NCI-H128 (cell line): ENCODE measurements around the gene KIAA1755.
"Not testable (repeated sequence)": the region's sequence is repeated elsewhere in the genome, so short reads cannot be mapped to it uniquely, and the experiment has no call there.

Source experiments
- DNase-seq: peaks from one replicate; lab custom pipeline; 2025; ENCODE audit not compliant: unreplicated experiment; lab: John Stamatoyannopoulos, UW

Gene KIAA1755

GRCh38 chr20:38267901-38268514 is 7.5 kb upstream of the KIAA1755 start:
- no peak for DNase-seq

DNA sequence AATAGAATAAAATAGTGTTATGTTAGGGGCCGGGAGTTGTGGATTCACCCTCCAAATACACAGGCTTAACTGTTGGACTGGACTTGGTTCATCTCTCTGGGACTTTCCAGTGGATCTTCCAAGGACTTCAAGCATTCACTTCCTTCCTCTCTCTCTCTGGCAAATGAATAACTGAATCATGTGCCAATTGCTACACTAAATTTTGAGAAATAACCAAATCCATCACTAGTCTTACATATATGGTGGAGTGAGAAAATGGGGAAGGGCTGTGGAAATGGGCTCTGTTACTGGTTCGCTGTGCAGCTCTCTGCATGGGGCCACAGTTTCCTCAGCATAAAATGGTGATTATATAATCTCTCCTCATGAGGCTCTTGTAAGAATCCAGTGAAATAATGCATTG is 6.8 kb upstream of the KIAA1755 start:
- no peak for DNase-seq

- no peak for DNase-seq
Measured at GRCh38 chr20:38266426-38266825, 5.9 kb upstream of the KIAA1755 start.

DNA sequence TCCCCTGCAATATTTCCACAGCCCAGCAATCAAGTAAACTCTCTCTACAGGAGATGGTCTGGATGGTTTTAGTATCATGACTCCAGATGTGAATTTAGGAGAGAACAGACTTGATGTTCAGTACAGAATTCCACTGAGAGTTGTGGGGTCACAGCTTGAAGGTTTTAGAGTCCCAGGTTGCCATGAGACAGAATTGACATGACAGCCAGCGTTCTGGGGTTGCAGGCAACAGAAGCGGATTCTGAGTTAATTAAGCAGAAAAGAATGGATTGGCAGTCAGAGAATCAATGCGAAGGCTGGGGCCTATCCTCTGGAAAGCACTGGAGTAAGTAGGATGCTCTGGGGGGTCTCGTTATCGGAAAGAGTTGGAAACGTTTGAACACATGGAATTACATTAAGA is 2.4 kb upstream of the KIAA1755 start:
- no peak for DNase-seq

GRCh38 chr20:38261054-38261390 is 487 bp upstream of the KIAA1755 start:
- DNase-seq = no peak

DNA sequence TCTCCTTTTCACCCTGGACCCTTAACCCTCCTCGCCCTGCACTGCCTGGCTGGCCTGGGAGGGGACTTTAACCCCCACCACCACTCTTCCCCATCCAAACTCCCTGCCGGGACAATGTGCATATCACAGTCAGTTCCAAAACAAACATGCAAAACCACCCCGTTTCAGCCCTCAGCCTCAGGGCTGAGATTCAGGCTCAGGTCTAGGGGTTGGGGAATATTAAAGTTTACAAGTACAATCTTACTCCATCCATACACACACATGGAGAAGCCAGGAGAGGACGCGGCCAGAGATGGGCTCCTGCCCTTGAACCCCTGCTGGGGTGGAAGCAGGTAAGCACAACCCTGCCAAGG is 534 bp downstream of the KIAA1755 start:
- no peak for DNase-seq

- no peak for DNase-seq
Measured at GRCh38 chr20:38258545-38259215, 1.9 kb downstream of the KIAA1755 start.

DNA sequence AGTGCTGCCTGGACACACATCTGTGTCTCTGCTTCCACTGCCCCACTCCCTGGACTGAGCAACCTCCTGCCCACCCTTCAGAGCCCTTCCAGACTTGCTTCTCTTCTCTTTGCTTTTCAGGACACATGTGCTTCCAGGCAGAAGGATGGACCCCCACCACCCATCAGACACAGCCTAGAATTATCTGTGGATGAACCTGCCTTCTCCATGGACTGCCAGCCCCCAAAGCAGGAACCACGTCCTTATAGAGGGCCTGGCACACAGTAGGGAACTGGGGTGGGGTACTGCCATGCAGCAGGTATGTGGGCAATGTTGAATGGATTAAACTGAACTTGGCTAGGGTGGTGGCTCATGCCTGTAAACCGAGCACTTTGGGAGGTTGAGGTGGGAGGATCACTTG is 3.6 kb downstream of the KIAA1755 start:
- DNase-seq = no peak

DNA sequence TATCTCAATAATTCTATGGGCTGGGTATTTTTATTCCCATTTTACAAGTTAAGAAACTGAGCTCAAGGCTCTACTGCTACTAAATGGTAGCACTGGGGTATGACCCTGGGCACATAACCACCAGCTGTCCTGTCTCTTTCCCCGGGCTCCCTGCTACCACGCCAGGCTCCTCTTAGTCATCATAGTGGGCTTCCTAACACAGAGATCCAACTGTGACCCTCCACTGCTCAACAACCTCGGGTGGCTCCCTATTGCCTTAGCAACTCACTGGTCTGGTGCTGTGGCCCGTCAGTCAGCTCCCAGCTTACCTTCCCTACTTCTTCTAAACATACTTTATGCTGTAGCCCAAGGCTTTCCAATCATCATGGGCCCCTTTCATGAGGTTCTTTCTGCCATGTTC is 4.5 kb downstream of the KIAA1755 start:
- DNase-seq = no peak

GRCh38 chr20:38255393-38255792 is 5.1 kb downstream of the KIAA1755 start:
- DNase-seq = no peak

DNA sequence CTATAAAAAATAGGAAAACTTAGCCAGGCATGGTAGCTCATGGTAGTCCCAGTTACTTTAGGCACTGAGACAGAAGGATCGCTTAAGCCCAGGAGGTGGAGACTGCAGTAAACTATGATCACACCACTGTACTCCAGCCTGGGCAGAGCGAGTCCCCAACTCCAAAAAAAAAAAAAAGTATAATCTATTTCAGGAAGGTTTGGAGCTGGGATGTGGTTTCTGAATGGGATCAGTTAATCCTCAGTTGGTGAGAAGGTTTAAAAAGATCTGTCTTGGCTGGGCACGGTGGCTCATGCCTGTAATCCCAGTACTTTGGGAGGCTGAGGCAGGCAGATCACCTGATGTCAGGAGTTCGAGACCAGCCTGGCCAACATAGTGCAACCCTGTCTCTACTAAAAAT is 5.9 kb downstream of the KIAA1755 start:
- not testable (repeated sequence) for DNase-seq

DNA sequence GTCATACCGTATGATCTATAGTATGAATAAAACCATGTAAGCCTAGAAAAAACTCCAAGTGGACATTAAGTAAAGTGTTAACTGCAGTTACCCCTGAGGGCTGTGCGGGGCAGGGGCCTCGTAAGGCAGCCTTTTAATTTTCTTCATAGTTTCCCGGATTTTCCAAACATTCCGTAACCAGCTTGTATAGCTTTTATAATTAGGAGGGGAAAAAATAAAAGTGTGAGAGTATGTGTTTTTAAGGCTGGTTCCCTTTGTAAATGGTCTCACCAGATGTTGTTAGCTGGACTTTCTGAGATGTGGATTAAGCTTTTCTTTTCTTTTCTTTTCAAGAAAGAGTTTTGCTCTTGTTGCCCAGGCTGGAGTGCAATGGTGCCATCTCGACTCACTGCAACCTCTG is 7.0 kb downstream of the KIAA1755 start:
- DNase-seq = no peak

GRCh38 chr20:38252292-38253288 is 7.9 kb downstream of the KIAA1755 start:
- DNase-seq = no peak

DNA sequence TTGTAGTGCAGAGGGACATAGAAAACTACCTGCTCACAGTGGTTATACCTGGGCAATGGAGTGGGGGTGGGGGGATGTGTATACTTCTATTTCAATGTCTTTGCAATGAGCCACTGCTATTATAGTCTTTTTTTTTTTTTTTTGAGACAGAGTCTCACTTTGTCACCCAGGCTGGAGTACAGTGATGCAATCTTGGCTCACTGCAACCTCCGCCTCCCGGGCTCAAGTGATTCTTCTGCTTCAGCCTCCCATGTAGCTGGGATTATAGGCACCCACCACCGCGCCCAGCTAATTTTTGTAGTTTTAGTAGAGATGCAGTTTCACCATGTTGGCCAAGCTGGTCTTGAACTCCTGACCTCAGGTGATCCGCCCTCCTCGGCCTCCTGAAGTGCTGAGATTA is 9.1 kb downstream of the KIAA1755 start:
- not testable (repeated sequence) for DNase-seq

DNA sequence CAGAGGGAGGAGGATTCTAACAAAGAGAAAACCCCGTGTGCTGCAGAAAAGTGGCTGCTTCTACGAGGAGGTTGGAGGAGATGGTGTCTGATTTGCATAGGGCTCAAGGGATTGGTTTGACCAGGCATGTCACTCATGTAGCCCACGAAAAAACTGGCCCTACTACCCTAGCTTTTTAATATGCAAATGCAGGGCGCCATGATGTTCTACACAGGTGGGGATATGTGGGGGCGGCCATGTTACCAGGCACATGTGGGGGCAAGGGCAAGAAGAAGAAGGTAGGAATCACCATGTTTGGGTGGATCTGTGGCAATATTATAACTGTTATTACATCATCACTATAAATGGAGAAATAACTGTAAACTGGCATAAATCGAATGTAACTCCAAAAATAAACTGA is 9.9 kb downstream of the KIAA1755 start:
- no peak for DNase-seq

- no peak for DNase-seq
Measured at GRCh38 chr20:38249536-38250310, 10.8 kb downstream of the KIAA1755 start.

DNA sequence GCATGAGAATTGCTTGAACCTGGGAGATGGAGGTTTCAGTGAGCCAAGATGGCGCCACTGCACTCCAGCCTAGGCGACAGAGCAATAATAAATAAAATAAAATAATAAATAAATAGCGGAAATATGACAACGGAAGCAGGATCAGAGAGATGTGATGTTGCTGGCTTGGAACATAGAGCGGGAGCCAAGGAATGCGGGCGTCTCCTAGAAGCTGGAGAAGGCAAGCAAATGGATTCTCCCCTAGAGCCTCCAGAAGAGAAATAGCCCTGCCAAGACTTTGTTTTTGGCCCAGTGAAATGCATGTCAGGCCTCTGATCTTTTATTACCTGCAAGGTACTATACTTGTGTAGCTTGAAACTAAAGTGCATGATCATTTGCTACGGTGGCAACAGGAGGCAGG is 12.4 kb downstream of the KIAA1755 start:
- no peak for DNase-seq

- not testable (repeated sequence) for DNase-seq
Measured at GRCh38 chr20:38247725-38248124, 12.8 kb downstream of the KIAA1755 start.

GRCh38 chr20:38247166-38247509 is 13.4 kb downstream of the KIAA1755 start:
- DNase-seq = no peak

DNA sequence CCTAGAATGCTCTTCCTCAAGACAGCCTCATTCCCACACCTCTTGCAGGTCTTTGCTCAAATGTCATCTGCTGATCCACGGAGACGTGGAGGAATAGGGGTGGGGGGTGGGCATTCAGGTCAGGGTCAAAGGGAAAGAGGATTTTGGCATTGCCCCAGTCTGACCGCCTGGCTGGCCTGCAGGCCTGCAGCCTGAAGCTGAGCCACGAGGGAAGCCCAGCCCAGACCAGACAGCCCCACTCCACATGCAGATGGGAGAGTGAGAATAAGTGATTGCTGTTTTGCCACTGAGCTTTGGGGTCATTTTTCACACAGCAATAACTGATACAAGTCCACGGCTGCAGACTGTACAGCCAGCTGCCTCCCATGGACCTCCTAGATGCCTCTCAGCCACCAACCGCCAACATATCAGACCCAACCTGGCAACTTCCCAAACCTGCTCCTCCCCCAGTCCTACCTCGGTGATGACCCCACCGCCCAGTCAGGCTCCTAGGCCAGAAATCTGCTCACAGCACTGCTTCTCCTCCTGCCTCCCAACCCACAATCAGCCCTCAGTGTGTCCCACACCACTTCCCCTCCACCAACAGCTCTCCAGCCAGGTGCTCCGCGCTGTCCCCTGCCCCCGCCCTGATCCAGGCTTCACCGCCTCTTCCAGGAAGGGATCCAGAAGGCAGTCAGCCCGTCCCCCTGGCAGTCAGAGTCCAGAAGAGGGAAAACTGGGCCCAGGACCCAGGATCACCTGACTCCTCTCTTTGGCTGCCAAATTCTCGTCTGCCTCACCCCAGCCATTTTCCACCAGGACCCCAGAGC is 14.0 kb downstream of the KIAA1755 start:
- DNase-seq = no peak

GRCh38 chr20:38245753-38246152 is 14.8 kb downstream of the KIAA1755 start:
- DNase-seq = no peak
